Cardiac muscle cell (in vitro differentiated cells and primary cell): ENCODE results near the gene MAP3K2. TPM values are rescaled to one million over a fixed set of nuclear protein-coding genes. Genes with fewer than 3 reads are reported as not detected.
A peak's percentile ranks its signal among the peaks of the same experiment; 100 is the strongest.

Experiments
- DNase-seq, 2 donors: peaks; one replicate each; pipeline versions ENCODE4 v3.0.0 to v3.0.0-alpha.2; 2010 to 2017; ENCODE audit warnings: low read depth in 1 of 2, low spot score in 1 of 2
- H3K27ac ChIP-seq: fragments of 200-600 bp; sonication (generic); 2 replicates; pipeline ENCODE4 v1.5.1; 2016
- H3K27me3 ChIP-seq: fragments of 200-600 bp; sonication (generic); 2 replicates; pipeline ENCODE4 v1.6.0; 2016; ENCODE audit warnings: control low read depth
- H3K36me3 ChIP-seq: fragments of 200-600 bp; sonication (generic); 2 replicates; pipeline ENCODE4 v1.5.1; 2016; ENCODE audit warnings: control low read depth
- H3K4me1 ChIP-seq: fragments of 200-600 bp; sonication (generic); 2 replicates; pipeline ENCODE4 v1.8.1; 2017; ENCODE audit warnings: low read depth, mild to moderate bottlenecking, mixed run types
- H3K4me3 ChIP-seq: fragments of 200-600 bp; sonication (generic); 2 replicates; pipeline ENCODE4 v1.5.1; 2016; ENCODE audit warnings: mild to moderate bottlenecking
- H3K9me3 ChIP-seq: fragments of 200-600 bp; sonication (generic); 2 replicates; pipeline ENCODE4 v1.5.1; 2017; ENCODE audit warnings: low read depth, mild to moderate bottlenecking, control low read depth
- CTCF ChIP-seq: IDR thresholded peaks from 2 replicates; pipeline ENCODE4 v1.5.1; 2012; ENCODE audit warnings: low read depth, mild to moderate bottlenecking, low read length
- polyA plus RNA-seq: library from polyadenylated mRNA; unstranded; fragments of >200 nt; fragmentation: Nextera tagmentation; extraction: Ambion mirVana; gene quantifications from 2 replicates; pipeline ENCODE4 v1.2.1, GENCODE V29; 2016
- total RNA-seq: library from RNA; depleted of rRNA; stranded (reverse); fragments of >200 nt; gene quantifications from 2 replicates; pipeline ENCODE4 v1.2.3, GENCODE V29; 2016

The MAP3K2 gene
- total and polyA plus RNA-seq, 2 experiments from 2014 or later: 36.6 to 40.2 TPM

GRCh38 chr2:127425540-127426490, 38.0 kb upstream of the MAP3K2 start:
- Histone ChIP-seq H3K9me3 (no peaks in the 10 kb centered on the region), H3K36me3 (no peaks in the 10 kb centered on the region), H3K4me1 (no peaks in the 10 kb centered on the region), H3K27ac (no peak overlapping the region), H3K4me3 (no peak overlapping the region), H3K27me3 (peaks cover 47% of the 10 kb centered on the region)
- DNase-seq: no peak
- TF ChIP-seq CTCF: no peak

GRCh38 chr2:127424598-127425520, 37.1 kb upstream of the MAP3K2 start:
- DNase-seq: no peak
- TF ChIP-seq CTCF: no peak
- Histone ChIP-seq H3K36me3 (no peaks in the 10 kb centered on the region), H3K27ac (no peak overlapping the region), H3K4me3 (no peak overlapping the region), H3K4me1 (no peaks in the 10 kb centered on the region), H3K9me3 (no peaks in the 10 kb centered on the region), H3K27me3 (peaks cover 54% of the 10 kb centered on the region)

DNA sequence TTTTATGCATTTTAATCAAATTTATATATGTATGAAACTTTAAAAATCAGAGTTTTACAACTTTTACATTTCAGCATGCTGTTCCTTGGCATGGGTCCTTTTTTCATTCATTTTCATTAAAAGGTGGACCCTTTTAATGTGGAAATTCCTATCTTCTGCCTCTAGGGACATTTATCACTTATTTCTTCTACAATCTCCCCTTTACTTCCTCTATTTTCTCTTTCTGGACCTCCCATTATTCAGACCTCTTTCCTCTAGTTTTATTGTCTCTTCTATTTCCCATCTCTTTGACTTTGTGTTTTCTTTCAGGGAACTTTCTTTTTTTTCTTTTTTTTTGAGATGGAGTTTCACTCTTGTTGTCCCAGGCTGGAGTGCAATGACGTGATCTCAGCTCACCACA, 36.1 kb upstream of the MAP3K2 start:
- no peaks in the 10 kb centered on the region for H3K9me3 ChIP-seq
- H3K36me3 ChIP-seq: no peaks in the 10 kb centered on the region
- H3K27ac ChIP-seq: no peak overlapping the region
- peak overlapping the region; percentile 13 for H3K4me3 ChIP-seq
- no peak for DNase-seq
- H3K4me1 ChIP-seq: no peaks in the 10 kb centered on the region
- no peak for TF ChIP-seq CTCF
- peaks cover 54% of the 10 kb centered on the region for H3K27me3 ChIP-seq

DNA sequence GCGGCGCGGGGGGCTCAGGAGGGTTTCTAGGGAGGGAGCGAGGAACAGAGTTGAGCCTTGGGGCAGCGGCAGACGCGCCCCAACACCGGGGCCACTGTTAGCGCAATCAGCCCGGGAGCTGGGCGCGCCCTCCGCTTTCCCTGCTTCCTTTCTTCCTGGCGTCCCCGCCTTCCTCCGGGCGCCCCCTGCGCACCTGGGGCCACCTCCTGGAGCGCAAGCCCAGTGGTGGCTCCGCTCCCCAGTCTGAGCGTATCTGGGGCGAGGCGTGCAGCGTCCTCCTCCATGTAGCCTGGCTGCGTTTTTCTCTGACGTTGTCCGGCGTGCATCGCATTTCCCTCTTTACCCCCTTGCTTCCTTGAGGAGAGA, 35.7 kb upstream of the MAP3K2 start:
- Histone ChIP-seq H3K9me3 (no peaks in the 10 kb centered on the region), H3K4me3 (peak overlapping the region; percentile 13), H3K4me1 (no peaks in the 10 kb centered on the region), H3K27me3 (peaks cover 54% of the 10 kb centered on the region), H3K36me3 (no peaks in the 10 kb centered on the region), H3K27ac (no peak overlapping the region)
- no peak for DNase-seq
- TF ChIP-seq CTCF: no peak

DNA sequence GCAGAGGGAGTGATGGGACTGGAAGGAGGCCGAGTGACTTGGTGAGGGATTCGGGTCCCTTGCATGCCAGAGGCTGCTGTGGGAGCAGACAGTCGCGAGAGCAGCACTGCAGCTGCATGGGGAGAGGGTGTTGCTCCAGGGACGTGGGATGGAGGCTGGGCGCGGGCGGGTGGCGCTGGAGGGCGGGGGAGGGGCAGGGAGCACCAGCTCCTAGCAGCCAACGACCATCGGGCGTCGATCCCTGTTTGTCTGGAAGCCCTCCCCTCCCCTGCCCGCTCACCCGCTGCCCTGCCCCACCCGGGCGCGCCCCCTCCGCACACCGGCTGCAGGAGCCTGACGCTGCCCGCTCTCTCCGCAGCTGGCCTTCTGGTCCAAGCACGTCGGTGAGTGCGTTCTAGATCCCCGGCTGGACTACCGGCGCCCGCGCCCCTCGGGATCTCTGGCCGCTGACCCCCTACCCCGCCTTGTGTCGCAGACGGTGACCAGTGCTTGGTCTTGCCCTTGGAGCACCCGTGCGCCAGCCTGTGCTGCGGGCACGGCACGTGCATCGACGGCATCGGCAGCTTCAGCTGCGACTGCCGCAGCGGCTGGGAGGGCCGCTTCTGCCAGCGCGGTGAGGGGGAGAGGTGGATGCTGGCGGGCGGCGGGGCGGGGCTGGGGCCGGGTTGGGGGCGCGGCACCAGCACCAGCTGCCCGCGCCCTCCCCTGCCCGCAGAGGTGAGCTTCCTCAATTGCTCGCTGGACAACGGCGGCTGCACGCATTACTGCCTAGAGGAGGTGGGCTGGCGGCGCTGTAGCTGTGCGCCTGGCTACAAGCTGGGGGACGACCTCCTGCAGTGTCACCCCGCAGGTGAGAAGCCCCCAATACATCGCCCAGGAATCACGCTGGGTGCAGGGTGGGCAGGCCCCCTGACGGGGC, 35.0 kb upstream of the MAP3K2 start:
- H3K9me3 ChIP-seq: no peaks in the 10 kb centered on the region
- H3K27ac ChIP-seq: no peak overlapping the region
- DNase-seq: peak in 1 of 2 donors; percentile 55
- H3K27me3 ChIP-seq: peaks cover 54% of the 10 kb centered on the region
- TF ChIP-seq CTCF: no peak
- H3K36me3 ChIP-seq: no peaks in the 10 kb centered on the region
- no peaks in the 10 kb centered on the region for H3K4me1 ChIP-seq
- H3K4me3 ChIP-seq: peak overlapping the region; percentile 13
